KOPT-K1 (cell line): ENCODE data around the gene RSU1.

Experiments used
- H3K27ac ChIP-seq: fragments of 200-600 bp; sonication (generic); 2 replicates; pipeline ENCODE4 v1.5.1; 2016; ENCODE audit warnings: antibody characterized with exemption, mild to moderate bottlenecking, low read depth, low read length; ENCODE audit not compliant: poor library complexity, severe bottlenecking
- H3K36me3 ChIP-seq: fragments of 200-600 bp; sonication (generic); 2 replicates; pipeline ENCODE4 v1.5.1; 2017; ENCODE audit warnings: antibody characterized with exemption, mild to moderate bottlenecking, low read length, moderate library complexity; ENCODE audit not compliant: insufficient read depth
- H3K9me3 ChIP-seq: fragments of 200-600 bp; sonication (generic); 2 replicates; pipeline ENCODE4 v1.5.1; 2017; ENCODE audit warnings: antibody characterized with exemption, low read length, mild to moderate bottlenecking; ENCODE audit not compliant: insufficient read depth, poor library complexity, severe bottlenecking

Gene RSU1

DNA sequence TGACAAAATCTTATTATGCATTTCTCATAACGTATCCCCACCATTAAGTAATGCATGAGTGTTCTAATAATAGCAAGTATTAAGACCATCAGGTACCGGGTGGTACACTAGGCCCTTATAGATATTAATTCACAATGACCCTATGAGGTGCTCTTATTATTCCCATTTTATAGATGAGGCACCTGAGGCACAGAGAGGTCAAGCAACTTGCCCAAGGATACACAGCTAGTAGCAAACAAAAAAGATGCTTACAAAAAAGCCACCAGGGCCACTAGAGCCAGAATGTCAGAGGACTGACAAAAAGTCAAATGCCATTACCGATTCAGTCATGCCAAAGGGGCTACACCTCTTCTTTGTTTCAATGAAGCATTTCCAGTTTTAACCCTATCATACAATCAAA is 5.9 kb downstream of the RSU1 start:
- Histone ChIP-seq H3K36me3 (no peaks in the 10 kb centered on the region), H3K27ac (no peak overlapping the region), H3K9me3 (no peaks in the 10 kb centered on the region)

DNA sequence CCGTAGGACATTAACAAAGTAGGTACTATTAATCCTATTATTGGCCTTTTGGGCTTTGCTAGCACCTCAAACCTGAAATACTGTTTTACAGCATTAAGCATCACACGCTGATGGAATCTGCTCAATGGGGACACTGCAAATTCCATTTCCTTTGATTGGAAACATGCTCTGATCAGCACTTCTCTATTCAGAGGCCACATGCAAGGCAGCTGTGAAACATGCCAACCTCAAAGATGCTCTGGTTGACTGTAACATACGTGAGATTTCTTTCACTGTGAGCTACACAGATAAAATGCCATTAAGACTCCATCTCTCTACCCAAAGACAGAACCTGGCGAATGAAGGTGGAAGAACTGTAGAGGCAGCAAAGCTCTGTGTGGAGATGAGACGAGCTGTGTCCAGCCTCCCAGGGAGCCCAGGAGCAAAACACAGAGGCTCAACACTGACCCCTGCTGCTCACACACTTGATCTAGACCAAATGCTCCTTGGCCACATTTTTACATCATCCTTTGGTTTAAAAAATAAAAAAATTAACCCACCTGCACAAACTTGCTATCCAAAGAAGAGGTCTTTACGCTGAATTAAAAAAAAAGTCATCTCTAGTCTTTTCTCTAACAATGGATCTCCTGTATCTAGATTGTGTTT is 8.0 kb downstream of the RSU1 start:
- H3K9me3 ChIP-seq = no peaks in the 10 kb centered on the region
- H3K27ac ChIP-seq = no peak overlapping the region
- no peaks in the 10 kb centered on the region for H3K36me3 ChIP-seq

DNA sequence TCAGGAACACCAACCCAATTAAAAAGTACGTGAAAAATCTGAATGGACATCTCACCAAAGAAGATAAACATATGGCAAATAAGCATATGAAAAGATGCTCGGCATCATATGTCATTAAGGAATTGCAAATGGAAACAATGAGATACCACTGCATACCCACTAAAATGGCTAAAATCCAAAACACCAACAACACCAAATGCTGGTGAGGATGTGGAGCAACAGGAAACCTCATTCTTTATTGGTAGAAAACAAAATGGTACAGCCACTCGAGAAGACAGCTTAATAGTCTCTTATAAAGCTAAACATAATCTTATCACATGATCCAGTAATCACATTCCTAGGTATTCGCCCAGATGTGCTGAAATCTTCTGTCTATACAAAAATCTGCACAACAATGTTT is 13.1 kb downstream of the RSU1 start:
- Histone ChIP-seq H3K36me3 (no peaks in the 10 kb centered on the region), H3K9me3 (no peaks in the 10 kb centered on the region), H3K27ac (no peak overlapping the region)

DNA sequence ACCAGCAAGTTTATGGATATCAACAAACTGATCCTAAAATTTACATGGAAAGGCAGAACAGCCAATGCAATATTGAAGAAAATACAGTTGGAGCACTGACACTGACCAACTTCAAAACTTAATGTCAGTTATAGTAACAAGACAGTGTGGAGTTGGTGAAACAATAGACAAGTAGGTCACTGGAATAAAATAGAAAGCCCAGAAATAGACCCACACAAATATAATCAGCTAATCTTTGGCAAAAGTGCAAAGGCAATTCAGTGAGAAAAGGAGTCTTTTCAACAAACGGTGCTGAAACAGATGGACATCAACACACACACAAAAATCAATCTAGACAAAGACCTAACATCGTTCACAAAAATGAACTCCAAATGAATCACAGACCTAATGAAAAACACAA is 13.8 kb downstream of the RSU1 start:
- Histone ChIP-seq H3K9me3 (peaks cover 5% of the 10 kb centered on the region), H3K36me3 (no peaks in the 10 kb centered on the region), H3K27ac (no peak overlapping the region)

DNA sequence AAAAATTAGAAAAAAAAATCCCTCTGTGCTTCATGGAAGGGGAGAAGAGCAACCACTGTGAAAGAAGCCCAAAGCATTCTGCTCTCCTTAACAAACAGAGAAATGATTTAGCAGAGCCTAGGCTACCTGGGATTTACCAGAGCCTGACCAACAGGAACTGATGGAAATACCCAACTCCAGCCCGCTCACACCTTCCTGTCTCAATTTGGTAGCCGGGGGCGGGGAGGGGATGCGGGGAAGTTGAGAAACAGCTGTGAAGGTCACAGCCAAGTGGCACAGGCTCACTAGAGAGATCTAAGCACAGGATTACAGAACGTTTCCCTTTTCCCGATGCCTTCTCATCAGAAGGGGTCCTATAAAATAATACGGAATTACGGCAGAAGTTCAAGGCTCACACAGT is 17.6 kb downstream of the RSU1 start:
- H3K27ac ChIP-seq = no peak overlapping the region
- H3K9me3 ChIP-seq = peaks cover 8% of the 10 kb centered on the region
- H3K36me3 ChIP-seq = no peaks in the 10 kb centered on the region

DNA sequence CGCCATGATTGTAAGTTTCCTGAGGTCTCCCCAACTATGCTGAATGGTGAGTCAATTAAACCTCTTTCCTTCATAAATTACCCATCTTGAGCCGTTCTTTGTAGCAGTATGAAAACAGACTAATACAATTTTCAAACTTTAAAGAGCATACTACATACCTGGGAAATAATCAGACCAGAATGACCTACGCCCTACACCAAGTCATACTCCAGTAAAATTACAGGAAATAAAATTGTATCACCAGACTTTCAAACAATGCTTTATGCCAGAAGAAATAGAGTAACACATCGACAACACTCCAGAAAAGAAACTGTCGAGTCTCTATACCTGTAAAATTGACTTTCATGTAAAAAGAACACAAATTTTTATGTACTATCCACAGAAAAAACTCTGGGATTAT is 18.7 kb downstream of the RSU1 start:
- H3K9me3 ChIP-seq = peaks cover 15% of the 10 kb centered on the region
- no peaks in the 10 kb centered on the region for H3K36me3 ChIP-seq
- H3K27ac ChIP-seq = no peak overlapping the region

GRCh38 chr10:16795410-16796073 is 21.7 kb downstream of the RSU1 start:
- H3K36me3 ChIP-seq = no peaks in the 10 kb centered on the region
- no peak overlapping the region for H3K27ac ChIP-seq
- H3K9me3 ChIP-seq = peaks cover 16% of the 10 kb centered on the region

GRCh38 chr10:16794005-16794404 is 23.2 kb downstream of the RSU1 start:
- peaks cover 16% of the 10 kb centered on the region for H3K9me3 ChIP-seq
- H3K27ac ChIP-seq = no peak overlapping the region
- H3K36me3 ChIP-seq = no peaks in the 10 kb centered on the region

DNA sequence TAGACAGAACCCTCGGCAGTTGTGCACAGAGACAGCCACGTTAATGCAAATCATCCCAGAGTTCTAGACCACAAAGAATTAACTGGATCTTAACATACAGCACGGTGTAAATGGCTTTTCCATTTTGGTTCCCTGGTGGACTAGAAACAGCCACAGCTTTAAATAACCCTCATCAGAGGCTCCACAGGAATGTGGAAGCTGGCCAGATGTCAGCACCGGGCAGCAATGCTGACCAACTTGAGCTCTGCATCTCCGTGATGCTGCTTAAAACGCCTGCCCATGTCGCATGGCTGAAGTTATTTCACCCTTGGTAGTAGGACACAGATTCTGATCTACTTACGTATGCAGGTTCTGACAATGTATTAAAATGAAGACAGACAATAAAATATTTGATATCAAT is 24.5 kb downstream of the RSU1 start:
- no peak overlapping the region for H3K27ac ChIP-seq
- no peaks in the 10 kb centered on the region for H3K36me3 ChIP-seq
- peaks cover 7% of the 10 kb centered on the region for H3K9me3 ChIP-seq

DNA sequence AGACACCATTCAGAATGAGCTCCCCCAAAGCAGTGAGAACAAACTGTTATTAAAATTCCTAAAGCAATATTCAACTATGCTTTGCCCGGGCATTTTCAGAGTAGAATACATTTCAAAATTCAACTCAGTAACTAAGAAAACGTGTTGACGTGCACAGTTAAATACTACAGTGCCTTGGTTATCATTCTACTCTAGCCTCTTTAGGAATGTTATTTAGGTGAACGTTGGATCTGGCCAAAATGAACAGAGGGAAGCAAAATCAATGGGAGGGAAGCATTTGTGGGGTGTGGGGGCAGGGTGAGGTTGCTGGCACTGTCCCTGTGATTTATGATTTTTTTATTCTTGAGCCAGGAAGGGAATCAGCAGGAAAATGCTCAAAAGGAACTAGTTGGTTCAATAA is 27.5 kb downstream of the RSU1 start:
- Histone ChIP-seq H3K36me3 (no peaks in the 10 kb centered on the region), H3K9me3 (peaks cover 7% of the 10 kb centered on the region), H3K27ac (no peak overlapping the region)

DNA sequence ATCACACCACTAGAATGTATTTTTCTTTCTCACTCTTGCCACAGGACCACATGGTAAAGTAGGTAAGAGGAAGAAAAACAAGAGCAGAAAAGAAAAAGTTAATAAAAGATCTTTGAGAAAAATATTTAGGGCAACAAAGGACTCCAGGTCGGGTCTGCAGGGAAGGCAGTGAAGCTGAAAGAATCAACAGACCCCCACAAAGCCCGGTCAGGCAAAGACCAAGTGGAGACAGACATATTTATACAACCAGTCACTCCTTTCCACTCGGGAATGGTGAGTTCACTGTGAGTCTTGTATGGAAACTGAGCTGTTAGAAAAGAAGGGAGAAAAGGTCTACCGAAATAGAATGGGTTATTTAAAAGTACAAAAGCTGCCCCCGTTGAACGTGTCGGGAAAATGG is 28.0 kb downstream of the RSU1 start:
- Histone ChIP-seq H3K36me3 (no peaks in the 10 kb centered on the region), H3K27ac (no peak overlapping the region), H3K9me3 (peaks cover 7% of the 10 kb centered on the region)

- Histone ChIP-seq H3K36me3 (no peaks in the 10 kb centered on the region), H3K27ac (no peak overlapping the region), H3K9me3 (peaks cover 2% of the 10 kb centered on the region)
Measured at GRCh38 chr10:16788778-16789177, 28.4 kb downstream of the RSU1 start.

DNA sequence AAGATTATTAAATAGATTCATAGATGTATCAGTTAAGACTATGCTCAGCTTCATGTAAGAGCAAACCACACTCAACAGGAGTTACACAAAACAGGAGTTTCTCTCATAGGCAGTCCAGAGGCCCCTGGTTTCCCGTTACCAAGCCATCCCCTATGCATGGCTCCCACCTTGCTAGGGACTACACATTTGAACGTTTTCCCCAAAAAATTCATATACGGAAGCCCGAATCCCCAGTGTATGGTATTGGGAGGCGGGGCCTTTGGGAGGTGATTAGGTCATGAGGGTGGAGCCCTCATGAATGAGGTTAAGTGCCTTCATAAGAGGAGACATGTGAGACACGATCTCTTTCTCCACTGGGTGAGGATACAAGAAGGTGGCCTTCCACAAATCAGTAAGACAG is 29.1 kb downstream of the RSU1 start:
- Histone ChIP-seq H3K36me3 (no peaks in the 10 kb centered on the region), H3K27ac (no peak overlapping the region), H3K9me3 (no peaks in the 10 kb centered on the region)

DNA sequence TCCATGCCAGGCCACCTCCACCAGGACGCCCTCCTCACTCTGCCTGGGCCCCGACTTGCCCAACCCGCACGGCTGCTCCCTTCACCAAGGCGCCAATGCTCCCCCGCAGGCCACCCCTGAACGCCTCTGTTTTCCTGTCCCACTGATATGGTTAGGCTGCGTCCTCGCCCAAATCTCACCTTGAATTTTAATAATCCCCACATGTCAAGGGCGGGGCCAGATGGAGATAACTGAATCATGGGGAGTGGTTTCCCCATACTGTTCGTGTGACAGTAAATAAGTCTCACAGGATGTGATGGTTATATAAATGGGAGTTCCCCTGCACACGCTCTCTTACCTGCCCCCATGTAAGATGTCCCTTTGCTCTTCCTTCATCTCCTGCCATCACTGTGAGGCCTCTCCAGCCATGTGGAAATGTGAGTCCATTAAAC is 29.8 kb downstream of the RSU1 start:
- no peaks in the 10 kb centered on the region for H3K36me3 ChIP-seq
- no peak overlapping the region for H3K27ac ChIP-seq
- H3K9me3 ChIP-seq = no peaks in the 10 kb centered on the region

DNA sequence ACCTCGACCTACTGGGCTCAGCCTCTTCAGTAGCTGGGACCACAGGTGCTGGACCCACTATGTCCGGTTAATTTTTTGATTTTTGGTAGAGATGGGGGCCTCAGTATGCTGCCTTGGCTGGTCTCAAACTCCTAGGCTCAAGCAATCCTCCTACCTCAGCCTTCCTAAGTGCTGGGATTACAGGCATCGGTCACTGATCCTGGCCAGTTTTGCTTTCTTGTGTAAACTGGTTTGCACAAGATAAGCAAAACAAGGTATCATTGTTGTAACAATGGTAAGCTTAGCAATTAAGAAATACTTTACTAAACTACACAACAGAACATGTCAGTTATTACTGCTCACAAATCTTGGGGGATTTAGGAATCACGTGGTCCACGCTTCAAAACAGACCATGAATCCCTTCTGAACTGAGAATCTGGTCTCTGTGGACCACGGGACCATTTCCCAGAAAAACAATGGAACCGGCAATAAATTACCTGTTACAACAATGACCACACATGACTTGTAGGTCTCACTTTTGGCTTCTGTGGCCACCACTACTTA is 36.8 kb downstream of the RSU1 start:
- Histone ChIP-seq H3K27ac (no peak overlapping the region), H3K36me3 (no peaks in the 10 kb centered on the region), H3K9me3 (no peaks in the 10 kb centered on the region)

DNA sequence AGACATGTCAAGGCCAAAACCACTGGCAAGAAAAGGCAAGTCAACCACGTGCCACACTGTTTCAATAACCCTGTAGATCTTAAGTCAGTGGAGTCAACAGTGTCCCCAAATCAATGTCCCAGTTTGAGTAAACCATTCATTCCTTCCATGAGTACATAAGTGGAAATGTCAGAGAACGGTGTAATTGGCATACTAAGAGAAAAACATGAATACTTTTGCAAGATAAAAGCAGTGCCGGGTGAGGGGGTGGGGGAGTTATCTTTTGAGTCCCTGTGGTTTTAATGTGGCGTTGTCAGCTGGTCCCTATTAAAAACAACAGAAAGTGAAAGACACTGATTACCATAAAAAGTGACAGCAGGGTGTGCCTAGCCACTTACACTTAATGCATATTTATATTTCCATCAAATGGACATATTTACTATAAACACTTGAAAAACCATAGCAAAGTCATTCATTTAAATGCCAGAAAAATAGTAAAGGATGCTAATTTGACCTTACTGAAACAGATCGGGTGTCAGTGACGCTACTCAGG is 37.8 kb downstream of the RSU1 start:
- Histone ChIP-seq H3K27ac (no peak overlapping the region), H3K9me3 (no peaks in the 10 kb centered on the region), H3K36me3 (no peaks in the 10 kb centered on the region)
